ENCODE measurements around the gene SYT1.
A peak's percentile ranks its signal among the peaks of the same experiment; 100 is the strongest.

Gene SYT1

GRCh38 chr12:79125358-79125757 lies 260.8 kb downstream of the SYT1 start:
- Histone ChIP-seq H3K4me3 (ENCODE audit: low read depth, low read length) (no peak overlapping the region), H3K79me2 (ENCODE audit: control insufficient read depth, insufficient read depth, low read length, unreplicated experiment) (no peaks in the 10 kb centered on the region), H2AFZ (ENCODE audit: low read length, unreplicated experiment) (no peak overlapping the region), H3K36me3 (ENCODE audit: insufficient read depth, low read length) (no peaks in the 10 kb centered on the region), H3K27ac (ENCODE audit: low read depth, low read length) (no peak overlapping the region), H3K27me3 (ENCODE audit: insufficient read depth, low read length) (no peaks in the 10 kb centered on the region), H3K4me1 (ENCODE audit: control insufficient read depth, insufficient read depth, low read length, unreplicated experiment) (peaks cover 18% of the 10 kb centered on the region)

- H3K27ac ChIP-seq (ENCODE audit: low read depth, low read length), result peak overlapping the region; percentile 67
- no peaks in the 10 kb centered on the region for H3K27me3 ChIP-seq (ENCODE audit: insufficient read depth, low read length)
- H3K4me1 ChIP-seq (ENCODE audit: control insufficient read depth, insufficient read depth, low read length, unreplicated experiment), result peaks cover 18% of the 10 kb centered on the region
- no peak overlapping the region for H2AFZ ChIP-seq (ENCODE audit: low read length, unreplicated experiment)
- no peaks in the 10 kb centered on the region for H3K36me3 ChIP-seq (ENCODE audit: insufficient read depth, low read length)
- H3K4me3 ChIP-seq (ENCODE audit: low read depth, low read length), result no peak overlapping the region
- no peaks in the 10 kb centered on the region for H3K79me2 ChIP-seq (ENCODE audit: control insufficient read depth, insufficient read depth, low read length, unreplicated experiment)
Measured at GRCh38 chr12:79127271-79127751, 262.7 kb downstream of the SYT1 start.

- Histone ChIP-seq H3K36me3 (ENCODE audit: insufficient read depth, low read length) (no peaks in the 10 kb centered on the region), H2AFZ (ENCODE audit: low read length, unreplicated experiment) (no peak overlapping the region), H3K27me3 (ENCODE audit: insufficient read depth, low read length) (no peaks in the 10 kb centered on the region), H3K27ac (ENCODE audit: low read depth, low read length) (no peak overlapping the region), H3K79me2 (ENCODE audit: control insufficient read depth, insufficient read depth, low read length, unreplicated experiment) (no peaks in the 10 kb centered on the region), H3K4me1 (ENCODE audit: control insufficient read depth, insufficient read depth, low read length, unreplicated experiment) (peaks cover 18% of the 10 kb centered on the region), H3K4me3 (ENCODE audit: low read depth, low read length) (no peak overlapping the region)
Measured at GRCh38 chr12:79128956-79129355, 264.4 kb downstream of the SYT1 start.

GRCh38 chr12:79138872-79139271 lies 274.3 kb downstream of the SYT1 start:
- no peaks in the 10 kb centered on the region for H3K79me2 ChIP-seq (ENCODE audit: control insufficient read depth, insufficient read depth, low read length, unreplicated experiment)
- H3K4me1 ChIP-seq (ENCODE audit: control insufficient read depth, insufficient read depth, low read length, unreplicated experiment), result no peaks in the 10 kb centered on the region
- no peak overlapping the region for H3K27ac ChIP-seq (ENCODE audit: low read depth, low read length)
- H3K27me3 ChIP-seq (ENCODE audit: insufficient read depth, low read length), result no peaks in the 10 kb centered on the region
- H3K4me3 ChIP-seq (ENCODE audit: low read depth, low read length), result no peak overlapping the region
- H3K36me3 ChIP-seq (ENCODE audit: insufficient read depth, low read length), result no peaks in the 10 kb centered on the region
- no peak overlapping the region for H2AFZ ChIP-seq (ENCODE audit: low read length, unreplicated experiment)

- Histone ChIP-seq H3K4me1 (ENCODE audit: control insufficient read depth, insufficient read depth, low read length, unreplicated experiment) (no peaks in the 10 kb centered on the region), H3K27me3 (ENCODE audit: insufficient read depth, low read length) (no peaks in the 10 kb centered on the region), H3K36me3 (ENCODE audit: insufficient read depth, low read length) (no peaks in the 10 kb centered on the region), H3K27ac (ENCODE audit: low read depth, low read length) (no peak overlapping the region), H2AFZ (ENCODE audit: low read length, unreplicated experiment) (no peak overlapping the region), H3K4me3 (ENCODE audit: low read depth, low read length) (no peak overlapping the region), H3K79me2 (ENCODE audit: control insufficient read depth, insufficient read depth, low read length, unreplicated experiment) (no peaks in the 10 kb centered on the region)
Measured at GRCh38 chr12:79140711-79141110, 276.1 kb downstream of the SYT1 start.

- H3K4me3 ChIP-seq (ENCODE audit: low read depth, low read length), result no peak overlapping the region
Measured at GRCh38 chr12:79141776-79142175, 277.2 kb downstream of the SYT1 start.

GRCh38 chr12:79143803-79144202 lies 279.2 kb downstream of the SYT1 start:
- H2AFZ ChIP-seq (ENCODE audit: low read length, unreplicated experiment), result no peak overlapping the region
- H3K27me3 ChIP-seq (ENCODE audit: insufficient read depth, low read length), result no peaks in the 10 kb centered on the region

More at GRCh38 chr12:79141776-79142175, 277.2 kb downstream of the SYT1 start:
- H2AFZ ChIP-seq (ENCODE audit: low read length, unreplicated experiment), result no peak overlapping the region
- H3K4me1 ChIP-seq (ENCODE audit: control insufficient read depth, insufficient read depth, low read length, unreplicated experiment), result no peaks in the 10 kb centered on the region
- no peaks in the 10 kb centered on the region for H3K27me3 ChIP-seq (ENCODE audit: insufficient read depth, low read length)
- H3K27ac ChIP-seq (ENCODE audit: low read depth, low read length), result no peak overlapping the region
- H3K36me3 ChIP-seq (ENCODE audit: insufficient read depth, low read length), result no peaks in the 10 kb centered on the region
- no peaks in the 10 kb centered on the region for H3K79me2 ChIP-seq (ENCODE audit: control insufficient read depth, insufficient read depth, low read length, unreplicated experiment)

GRCh38 chr12:79151956-79152355 lies 287.4 kb downstream of the SYT1 start:
- H3K27ac ChIP-seq (ENCODE audit: low read depth, low read length), result no peak overlapping the region

More at GRCh38 chr12:79143803-79144202, 279.2 kb downstream of the SYT1 start:
- no peak overlapping the region for H3K27ac ChIP-seq (ENCODE audit: low read depth, low read length)
- H3K36me3 ChIP-seq (ENCODE audit: insufficient read depth, low read length), result no peaks in the 10 kb centered on the region
- H3K4me1 ChIP-seq (ENCODE audit: control insufficient read depth, insufficient read depth, low read length, unreplicated experiment), result no peaks in the 10 kb centered on the region
- no peaks in the 10 kb centered on the region for H3K79me2 ChIP-seq (ENCODE audit: control insufficient read depth, insufficient read depth, low read length, unreplicated experiment)
- no peak overlapping the region for H3K4me3 ChIP-seq (ENCODE audit: low read depth, low read length)

GRCh38 chr12:79155683-79156082 lies 291.1 kb downstream of the SYT1 start:
- peaks cover 3% of the 10 kb centered on the region for H3K4me1 ChIP-seq (ENCODE audit: control insufficient read depth, insufficient read depth, low read length, unreplicated experiment)
- no peaks in the 10 kb centered on the region for H3K36me3 ChIP-seq (ENCODE audit: insufficient read depth, low read length)
- no peaks in the 10 kb centered on the region for H3K27me3 ChIP-seq (ENCODE audit: insufficient read depth, low read length)
- peak overlapping the region; percentile 28 for H3K4me3 ChIP-seq (ENCODE audit: low read depth, low read length)
- H2AFZ ChIP-seq (ENCODE audit: low read length, unreplicated experiment), result peak overlapping the region; percentile 58
- no peak overlapping the region for H3K27ac ChIP-seq (ENCODE audit: low read depth, low read length)
- no peaks in the 10 kb centered on the region for H3K79me2 ChIP-seq (ENCODE audit: control insufficient read depth, insufficient read depth, low read length, unreplicated experiment)

More at GRCh38 chr12:79151956-79152355, 287.4 kb downstream of the SYT1 start:
- peaks cover 3% of the 10 kb centered on the region for H3K4me1 ChIP-seq (ENCODE audit: control insufficient read depth, insufficient read depth, low read length, unreplicated experiment)
- no peaks in the 10 kb centered on the region for H3K79me2 ChIP-seq (ENCODE audit: control insufficient read depth, insufficient read depth, low read length, unreplicated experiment)
- H3K27me3 ChIP-seq (ENCODE audit: insufficient read depth, low read length), result no peaks in the 10 kb centered on the region
- no peak overlapping the region for H2AFZ ChIP-seq (ENCODE audit: low read length, unreplicated experiment)
- no peak overlapping the region for H3K4me3 ChIP-seq (ENCODE audit: low read depth, low read length)
- no peaks in the 10 kb centered on the region for H3K36me3 ChIP-seq (ENCODE audit: insufficient read depth, low read length)

- peaks cover 3% of the 10 kb centered on the region for H3K4me1 ChIP-seq (ENCODE audit: control insufficient read depth, insufficient read depth, low read length, unreplicated experiment)
- no peaks in the 10 kb centered on the region for H3K79me2 ChIP-seq (ENCODE audit: control insufficient read depth, insufficient read depth, low read length, unreplicated experiment)
- no peak overlapping the region for H2AFZ ChIP-seq (ENCODE audit: low read length, unreplicated experiment)
- H3K27ac ChIP-seq (ENCODE audit: low read depth, low read length), result no peak overlapping the region
- H3K27me3 ChIP-seq (ENCODE audit: insufficient read depth, low read length), result no peaks in the 10 kb centered on the region
- no peak overlapping the region for H3K4me3 ChIP-seq (ENCODE audit: low read depth, low read length)
- no peaks in the 10 kb centered on the region for H3K36me3 ChIP-seq (ENCODE audit: insufficient read depth, low read length)
Measured at GRCh38 chr12:79156846-79157463, 292.4 kb downstream of the SYT1 start.

- no peak overlapping the region for H2AFZ ChIP-seq (ENCODE audit: low read length, unreplicated experiment)
- no peaks in the 10 kb centered on the region for H3K79me2 ChIP-seq (ENCODE audit: control insufficient read depth, insufficient read depth, low read length, unreplicated experiment)
- H3K27ac ChIP-seq (ENCODE audit: low read depth, low read length), result no peak overlapping the region
- H3K4me3 ChIP-seq (ENCODE audit: low read depth, low read length), result no peak overlapping the region
- H3K36me3 ChIP-seq (ENCODE audit: insufficient read depth, low read length), result no peaks in the 10 kb centered on the region
- no peaks in the 10 kb centered on the region for H3K4me1 ChIP-seq (ENCODE audit: control insufficient read depth, insufficient read depth, low read length, unreplicated experiment)
- no peaks in the 10 kb centered on the region for H3K27me3 ChIP-seq (ENCODE audit: insufficient read depth, low read length)
Measured at GRCh38 chr12:79161249-79161934, 296.8 kb downstream of the SYT1 start.

Measured in ACC112 (cell line).